ENCODE data around the gene MSH3.

GRCh38 chr5:80763211-80763610 is 108.8 kb downstream of the MSH3 start:
- no peak for TF ChIP-seq CTCF (IDR thresholded peaks at IDR 0.05; ENCODE audit: low read length)
- TF ChIP-seq EZH2 (optimal IDR thresholded peaks at IDR 0.05; ENCODE audit: low read depth, low read length) = no peak
- TF ChIP-seq EZH2phosphoT487 (IDR thresholded peaks at IDR 0.05; ENCODE audit: low read length) = no peak
